ENCODE results near the gene IPO11. TPM values are rescaled to one million over a fixed set of nuclear protein-coding genes. Genes with fewer than 3 reads are reported as not detected.

IPO11 gene
- total and polyA plus RNA-seq, 2 experiments from 2014 or later = 18.7 to 64.7 TPM

DNA sequence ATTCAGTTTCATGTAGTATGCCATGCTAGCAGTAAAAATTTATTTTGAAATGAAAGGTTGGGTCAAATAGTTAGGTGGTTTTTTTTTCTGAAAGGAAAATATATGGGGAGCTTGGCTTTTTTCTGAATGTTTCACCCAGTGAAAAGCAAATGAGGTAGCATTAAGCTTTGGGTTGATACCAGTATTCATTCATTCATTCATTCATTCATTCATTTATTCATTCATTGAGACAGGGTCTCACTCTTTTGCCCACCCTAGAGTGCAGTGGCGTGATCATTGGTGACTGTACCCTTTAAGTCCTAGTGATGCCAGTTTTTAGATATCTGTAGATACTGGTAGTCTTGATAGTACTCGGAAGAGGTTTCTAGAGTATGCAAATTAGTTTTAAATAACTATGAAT lies 123.7 kb downstream of the IPO11 start:
- Histone ChIP-seq H3K4me1 (ENCODE audit: insufficient read depth) (no peaks in the 10 kb centered on the region), H3K4me2 (no peak overlapping the region), H3K27ac (ENCODE audit: low read depth) (no peak overlapping the region), H3K36me3 (ENCODE audit: insufficient read depth) (no peaks in the 10 kb centered on the region), H3K79me2 (replicated peaks; ENCODE audit: insufficient read depth) (no peaks in the 10 kb centered on the region; the same call in none of the 2 replicates), H3F3A (replicated peaks; ENCODE audit: low read depth) (no peaks in the 10 kb centered on the region), H3K4me3 (no peak overlapping the region), H3K27me3 (ENCODE audit: insufficient read depth) (no peaks in the 10 kb centered on the region), H3K9me2 (ENCODE audit: insufficient read depth) (no peaks in the 10 kb centered on the region), H2AFZ (no peak overlapping the region), H4K20me1 (replicated peaks; ENCODE audit: insufficient read depth) (no peaks in the 10 kb centered on the region)
- TF ChIP-seq POLR2AphosphoS5 (IDR thresholded peaks at IDR 0.05; ENCODE audit: low read depth) = no peak
- Mint-ChIP-seq H3K4me1 (peaks cover 6% of the 10 kb centered on the region; the same call in 2 of the 3 replicates), H3K27me3 (ENCODE audit: insufficient read depth, low read depth, poor library complexity) (no peaks in the 10 kb centered on the region), H3K9me3 (no peaks in the 10 kb centered on the region), H3K27ac (no peak overlapping the region), H3K4me3 (no peak overlapping the region), H3K36me3 (ENCODE audit: low read depth) (peaks cover 12% of the 10 kb centered on the region; the same call in 2 of the 3 replicates)
- DNase-seq (ENCODE audit: low spot score) (no peak), ATAC-seq (no peak)

DNA sequence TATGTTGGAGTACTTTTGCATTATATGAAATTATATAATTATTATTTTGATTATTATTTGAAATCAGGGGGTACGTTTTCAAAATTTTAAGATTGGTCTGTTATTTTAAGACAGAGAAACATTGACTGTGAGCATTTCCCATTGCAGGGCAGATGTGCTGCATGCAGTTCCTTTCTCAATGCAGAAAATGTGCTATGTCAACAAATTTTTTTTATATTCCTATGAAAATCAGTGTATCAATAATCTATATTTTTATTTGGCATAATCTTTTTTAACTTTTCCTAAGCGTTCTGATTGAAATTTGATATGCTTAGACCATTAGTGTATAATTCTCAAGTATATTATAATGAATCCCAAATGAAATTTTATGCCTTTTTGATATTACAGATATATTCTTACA lies 124.2 kb downstream of the IPO11 start:
- DNase-seq (ENCODE audit: low spot score) = no peak
- no peaks in the 10 kb centered on the region for H3K27me3 Mint-ChIP-seq (ENCODE audit: insufficient read depth, low read depth, poor library complexity)
- no peak overlapping the region for H3K4me3 Mint-ChIP-seq
- no peak for TF ChIP-seq POLR2AphosphoS5 (IDR thresholded peaks at IDR 0.05; ENCODE audit: low read depth)
- TF ChIP-seq, protein P1, sequence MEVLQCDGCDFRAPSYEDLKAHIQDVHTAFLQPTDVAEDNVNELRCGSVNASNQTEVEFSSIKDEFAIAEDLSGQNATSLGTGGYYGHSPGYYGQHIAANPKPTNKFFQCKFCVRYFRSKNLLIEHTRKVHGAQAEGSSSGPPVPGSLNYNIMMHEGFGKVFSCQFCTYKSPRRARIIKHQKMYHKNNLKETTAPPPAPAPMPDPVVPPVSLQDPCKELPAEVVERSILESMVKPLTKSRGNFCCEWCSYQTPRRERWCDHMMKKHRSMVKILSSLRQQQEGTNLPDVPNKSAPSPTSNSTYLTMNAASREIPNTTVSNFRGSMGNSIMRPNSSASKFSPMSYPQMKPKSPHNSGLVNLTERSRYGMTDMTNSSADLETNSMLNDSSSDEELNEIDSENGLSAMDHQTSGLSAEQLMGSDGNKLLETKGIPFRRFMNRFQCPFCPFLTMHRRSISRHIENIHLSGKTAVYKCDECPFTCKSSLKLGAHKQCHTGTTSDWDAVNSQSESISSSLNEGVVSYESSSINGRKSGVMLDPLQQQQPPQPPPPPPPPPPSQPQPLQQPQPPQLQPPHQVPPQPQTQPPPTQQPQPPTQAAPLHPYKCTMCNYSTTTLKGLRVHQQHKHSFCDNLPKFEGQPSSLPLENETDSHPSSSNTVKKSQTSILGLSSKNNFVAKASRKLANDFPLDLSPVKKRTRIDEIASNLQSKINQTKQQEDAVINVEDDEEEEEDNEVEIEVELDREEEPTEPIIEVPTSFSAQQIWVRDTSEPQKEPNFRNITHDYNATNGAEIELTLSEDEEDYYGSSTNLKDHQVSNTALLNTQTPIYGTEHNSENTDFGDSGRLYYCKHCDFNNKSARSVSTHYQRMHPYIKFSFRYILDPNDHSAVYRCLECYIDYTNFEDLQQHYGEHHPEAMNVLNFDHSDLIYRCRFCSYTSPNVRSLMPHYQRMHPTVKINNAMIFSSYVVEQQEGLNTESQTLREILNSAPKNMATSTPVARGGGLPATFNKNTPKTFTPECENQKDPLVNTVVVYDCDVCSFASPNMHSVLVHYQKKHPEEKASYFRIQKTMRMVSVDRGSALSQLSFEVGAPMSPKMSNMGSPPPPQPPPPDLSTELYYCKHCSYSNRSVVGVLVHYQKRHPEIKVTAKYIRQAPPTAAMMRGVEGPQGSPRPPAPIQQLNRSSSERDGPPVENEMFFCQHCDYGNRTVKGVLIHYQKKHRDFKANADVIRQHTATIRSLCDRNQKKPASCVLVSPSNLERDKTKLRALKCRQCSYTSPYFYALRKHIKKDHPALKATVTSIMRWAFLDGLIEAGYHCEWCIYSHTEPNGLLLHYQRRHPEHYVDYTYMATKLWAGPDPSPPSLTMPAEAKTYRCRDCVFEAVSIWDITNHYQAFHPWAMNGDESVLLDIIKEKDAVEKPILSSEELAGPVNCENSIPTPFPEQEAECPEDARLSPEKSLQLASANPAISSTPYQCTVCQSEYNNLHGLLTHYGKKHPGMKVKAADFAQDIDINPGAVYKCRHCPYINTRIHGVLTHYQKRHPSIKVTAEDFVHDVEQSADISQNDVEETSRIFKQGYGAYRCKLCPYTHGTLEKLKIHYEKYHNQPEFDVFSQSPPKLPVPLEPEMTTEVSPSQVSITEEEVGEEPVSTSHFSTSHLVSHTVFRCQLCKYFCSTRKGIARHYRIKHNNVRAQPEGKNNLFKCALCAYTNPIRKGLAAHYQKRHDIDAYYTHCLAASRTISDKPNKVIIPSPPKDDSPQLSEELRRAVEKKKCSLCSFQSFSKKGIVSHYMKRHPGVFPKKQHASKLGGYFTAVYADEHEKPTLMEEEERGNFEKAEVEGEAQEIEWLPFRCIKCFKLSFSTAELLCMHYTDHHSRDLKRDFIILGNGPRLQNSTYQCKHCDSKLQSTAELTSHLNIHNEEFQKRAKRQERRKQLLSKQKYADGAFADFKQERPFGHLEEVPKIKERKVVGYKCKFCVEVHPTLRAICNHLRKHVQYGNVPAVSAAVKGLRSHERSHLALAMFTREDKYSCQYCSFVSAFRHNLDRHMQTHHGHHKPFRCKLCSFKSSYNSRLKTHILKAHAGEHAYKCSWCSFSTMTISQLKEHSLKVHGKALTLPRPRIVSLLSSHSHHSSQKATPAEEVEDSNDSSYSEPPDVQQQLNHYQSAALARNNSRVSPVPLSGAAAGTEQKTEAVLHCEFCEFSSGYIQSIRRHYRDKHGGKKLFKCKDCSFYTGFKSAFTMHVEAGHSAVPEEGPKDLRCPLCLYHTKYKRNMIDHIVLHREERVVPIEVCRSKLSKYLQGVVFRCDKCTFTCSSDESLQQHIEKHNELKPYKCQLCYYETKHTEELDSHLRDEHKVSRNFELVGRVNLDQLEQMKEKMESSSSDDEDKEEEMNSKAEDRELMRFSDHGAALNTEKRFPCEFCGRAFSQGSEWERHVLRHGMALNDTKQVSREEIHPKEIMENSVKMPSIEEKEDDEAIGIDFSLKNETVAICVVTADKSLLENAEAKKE (CRISPR knock-in tag; IDR thresholded peaks at IDR 0.05) = no peak
- TF ChIP-seq STAT1 (IDR thresholded peaks at IDR 0.05; ENCODE audit: unreplicated experiment) = no peak
- no peak for TF ChIP-seq JUNB (IDR thresholded peaks at IDR 0.05; ENCODE audit: unreplicated experiment)
- no peak for TF ChIP-seq EZH2phosphoT487 (IDR thresholded peaks at IDR 0.05; ENCODE audit: unreplicated experiment)
- TF ChIP-seq, protein P2, sequence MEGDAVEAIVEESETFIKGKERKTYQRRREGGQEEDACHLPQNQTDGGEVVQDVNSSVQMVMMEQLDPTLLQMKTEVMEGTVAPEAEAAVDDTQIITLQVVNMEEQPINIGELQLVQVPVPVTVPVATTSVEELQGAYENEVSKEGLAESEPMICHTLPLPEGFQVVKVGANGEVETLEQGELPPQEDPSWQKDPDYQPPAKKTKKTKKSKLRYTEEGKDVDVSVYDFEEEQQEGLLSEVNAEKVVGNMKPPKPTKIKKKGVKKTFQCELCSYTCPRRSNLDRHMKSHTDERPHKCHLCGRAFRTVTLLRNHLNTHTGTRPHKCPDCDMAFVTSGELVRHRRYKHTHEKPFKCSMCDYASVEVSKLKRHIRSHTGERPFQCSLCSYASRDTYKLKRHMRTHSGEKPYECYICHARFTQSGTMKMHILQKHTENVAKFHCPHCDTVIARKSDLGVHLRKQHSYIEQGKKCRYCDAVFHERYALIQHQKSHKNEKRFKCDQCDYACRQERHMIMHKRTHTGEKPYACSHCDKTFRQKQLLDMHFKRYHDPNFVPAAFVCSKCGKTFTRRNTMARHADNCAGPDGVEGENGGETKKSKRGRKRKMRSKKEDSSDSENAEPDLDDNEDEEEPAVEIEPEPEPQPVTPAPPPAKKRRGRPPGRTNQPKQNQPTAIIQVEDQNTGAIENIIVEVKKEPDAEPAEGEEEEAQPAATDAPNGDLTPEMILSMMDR (conservative IDR thresholded peaks at IDR 0.05; ENCODE audit: low read depth in 2 of 2) = no peak
- no peak for TF ChIP-seq CREB1 (CRISPR knock-in tag; IDR thresholded peaks at IDR 0.05; ENCODE audit: low read depth)
- TF ChIP-seq, protein P3, sequence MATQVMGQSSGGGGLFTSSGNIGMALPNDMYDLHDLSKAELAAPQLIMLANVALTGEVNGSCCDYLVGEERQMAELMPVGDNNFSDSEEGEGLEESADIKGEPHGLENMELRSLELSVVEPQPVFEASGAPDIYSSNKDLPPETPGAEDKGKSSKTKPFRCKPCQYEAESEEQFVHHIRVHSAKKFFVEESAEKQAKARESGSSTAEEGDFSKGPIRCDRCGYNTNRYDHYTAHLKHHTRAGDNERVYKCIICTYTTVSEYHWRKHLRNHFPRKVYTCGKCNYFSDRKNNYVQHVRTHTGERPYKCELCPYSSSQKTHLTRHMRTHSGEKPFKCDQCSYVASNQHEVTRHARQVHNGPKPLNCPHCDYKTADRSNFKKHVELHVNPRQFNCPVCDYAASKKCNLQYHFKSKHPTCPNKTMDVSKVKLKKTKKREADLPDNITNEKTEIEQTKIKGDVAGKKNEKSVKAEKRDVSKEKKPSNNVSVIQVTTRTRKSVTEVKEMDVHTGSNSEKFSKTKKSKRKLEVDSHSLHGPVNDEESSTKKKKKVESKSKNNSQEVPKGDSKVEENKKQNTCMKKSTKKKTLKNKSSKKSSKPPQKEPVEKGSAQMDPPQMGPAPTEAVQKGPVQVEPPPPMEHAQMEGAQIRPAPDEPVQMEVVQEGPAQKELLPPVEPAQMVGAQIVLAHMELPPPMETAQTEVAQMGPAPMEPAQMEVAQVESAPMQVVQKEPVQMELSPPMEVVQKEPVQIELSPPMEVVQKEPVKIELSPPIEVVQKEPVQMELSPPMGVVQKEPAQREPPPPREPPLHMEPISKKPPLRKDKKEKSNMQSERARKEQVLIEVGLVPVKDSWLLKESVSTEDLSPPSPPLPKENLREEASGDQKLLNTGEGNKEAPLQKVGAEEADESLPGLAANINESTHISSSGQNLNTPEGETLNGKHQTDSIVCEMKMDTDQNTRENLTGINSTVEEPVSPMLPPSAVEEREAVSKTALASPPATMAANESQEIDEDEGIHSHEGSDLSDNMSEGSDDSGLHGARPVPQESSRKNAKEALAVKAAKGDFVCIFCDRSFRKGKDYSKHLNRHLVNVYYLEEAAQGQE (IDR thresholded peaks at IDR 0.05; ENCODE audit: unreplicated experiment) = no peak
- TF ChIP-seq ZNF331 (CRISPR knock-in tag; IDR thresholded peaks at IDR 0.05; ENCODE audit: low read depth) = no peak

More for the DNA sequence above, 124.2 kb downstream of the IPO11 start:
- no peak for ATAC-seq
- H2AFZ ChIP-seq = no peak overlapping the region
- no peak overlapping the region for H3K4me3 ChIP-seq
- H3K27ac ChIP-seq (ENCODE audit: low read depth) = no peak overlapping the region
- no peaks in the 10 kb centered on the region for H4K20me1 ChIP-seq (replicated peaks; ENCODE audit: insufficient read depth)
- H3F3A ChIP-seq (replicated peaks; ENCODE audit: low read depth) = no peaks in the 10 kb centered on the region
- no peaks in the 10 kb centered on the region for H3K36me3 ChIP-seq (ENCODE audit: insufficient read depth)
- peaks cover 8% of the 10 kb centered on the region; the same call in 2 of the 3 replicates for H3K36me3 Mint-ChIP-seq (ENCODE audit: low read depth)
- no peaks in the 10 kb centered on the region; the same call in none of the 2 replicates for H3K79me2 ChIP-seq (replicated peaks; ENCODE audit: insufficient read depth)
- no peaks in the 10 kb centered on the region for H3K4me1 ChIP-seq (ENCODE audit: insufficient read depth)
- no peak overlapping the region for H3K27ac Mint-ChIP-seq
- H3K9me2 ChIP-seq (ENCODE audit: insufficient read depth) = no peaks in the 10 kb centered on the region
- no peak overlapping the region for H3K4me2 ChIP-seq
- H3K9me3 Mint-ChIP-seq = no peaks in the 10 kb centered on the region
- no peaks in the 10 kb centered on the region for H3K27me3 ChIP-seq (ENCODE audit: insufficient read depth)
- H3K4me1 Mint-ChIP-seq = peaks cover 6% of the 10 kb centered on the region; the same call in 2 of the 3 replicates

All from GM23338 (cell line).